MCF 10A (cell line): ENCODE results near the gene SSTR5. TPM values are rescaled to one million over a fixed set of nuclear protein-coding genes. Genes with fewer than 3 reads are reported as not detected.

Experiments
- BruUV-seq: library from RNA; stranded (reverse); fragments of 400-500 nt; replicated peaks from 2 replicates; lab custom pipeline; 2021; lab: Mats Ljungman, UMichigan
- CTCF ChIA-PET: fragments of 300-600 bp; sonication (Branson Sonifier 250); formaldehyde crosslinking; extraction: SDS; loops from one replicate; lab custom pipeline; 2021; ENCODE audit warnings: antibody characterized with exemption, inconsistent platforms; lab: Yijun Ruan, JAX
- POLR2A ChIA-PET: fragments of 300-600, 350-650 bp; sonication (Branson Sonifier 250); formaldehyde crosslinking; extraction: SDS; loops from one replicate; lab custom pipeline; 2020; ENCODE audit warnings: antibody characterized with exemption, inconsistent platforms; lab: Yijun Ruan, JAX
- DNase-seq: peaks from one replicate; pipeline ENCODE4 v3.0.0-alpha.2; 2018; ENCODE audit not compliant: unreplicated experiment
- H3K27ac Mint-ChIP-seq: one replicate; pipeline ENCODE4 v1.8.0; 2022; ENCODE audit warnings: mild to moderate bottlenecking, low read depth, mixed read lengths; ENCODE audit not compliant: unreplicated experiment
- H3K27me3 Mint-ChIP-seq: one replicate; pipeline ENCODE4 v1.8.0; 2022; ENCODE audit warnings: mixed read lengths; ENCODE audit not compliant: insufficient read depth, unreplicated experiment
- H3K36me3 Mint-ChIP-seq: one replicate; pipeline ENCODE4 v1.8.0; 2022; ENCODE audit warnings: mild to moderate bottlenecking, moderate library complexity, mixed read lengths; ENCODE audit not compliant: insufficient read depth, unreplicated experiment
- H3K4me1 Mint-ChIP-seq: one replicate; pipeline ENCODE4 v1.8.0; 2022; ENCODE audit warnings: mixed read lengths; ENCODE audit not compliant: insufficient read depth, unreplicated experiment
- H3K4me3 Mint-ChIP-seq: one replicate; pipeline ENCODE4 v1.8.0; 2022; ENCODE audit warnings: mild to moderate bottlenecking, moderate library complexity, mixed read lengths; ENCODE audit not compliant: unreplicated experiment
- H3K9me3 Mint-ChIP-seq: one replicate; pipeline ENCODE4 v1.8.0; 2022; ENCODE audit warnings: mixed read lengths; ENCODE audit not compliant: unreplicated experiment
- intact Hi-C: fragments of 100-400 bp; cut with micrococcal nuclease; formaldehyde crosslinking; loops from 2 replicates; pipeline ENCODE4 v1.14.1; 2022
- total RNA-seq: library from RNA; stranded (reverse); gene quantifications from 2 replicates; pipeline ENCODE4 v1.2.3, GENCODE V29; 2022
- TF ChIP-seq, protein P1 (sequence below): fragments of 200-600 bp; IDR thresholded peaks from one replicate; pipeline ENCODE4 v1.8.0; 2022; ENCODE audit warnings: antibody characterized with exemption, mild to moderate bottlenecking; ENCODE audit not compliant: unreplicated experiment

Gene SSTR5
- total RNA-seq, 1 experiment from 2014 or later: not detected

DNA sequence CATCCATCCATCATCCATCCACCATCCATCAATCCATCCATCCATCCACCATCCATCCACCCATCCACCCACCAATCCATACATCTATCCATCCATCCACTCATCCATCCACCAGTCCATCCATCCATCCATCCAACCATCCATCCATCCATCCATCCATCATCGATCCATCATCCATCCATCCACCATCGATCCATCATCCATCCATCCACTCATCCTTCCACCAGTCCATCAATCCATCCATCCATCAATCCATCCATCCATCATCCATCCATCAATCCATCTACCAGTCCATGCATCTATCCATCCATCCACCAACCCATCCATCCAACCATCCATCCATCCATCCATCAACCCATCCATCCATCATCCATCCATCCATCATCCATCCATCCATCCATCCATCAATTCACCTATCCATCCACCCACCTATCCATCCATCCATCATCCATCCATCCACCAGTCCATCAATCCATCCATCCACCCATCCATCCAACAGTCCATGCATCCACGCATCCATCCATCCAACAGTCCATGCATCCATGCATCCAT is 39.3 kb upstream of the SSTR5 start:
- H3K27me3 Mint-ChIP-seq: no peaks in the 10 kb centered on the region
- CTCF ChIA-PET: no interaction called here
- H3K4me1 Mint-ChIP-seq: no peaks in the 10 kb centered on the region
- H3K27ac Mint-ChIP-seq: no peak overlapping the region
- H3K9me3 Mint-ChIP-seq: no peaks in the 10 kb centered on the region
- no TSS peak for BruUV-seq
- DNase-seq: no peak
- POLR2A ChIA-PET: no interaction called here
- H3K4me3 Mint-ChIP-seq: no peak overlapping the region
- TF ChIP-seq, protein P1, sequence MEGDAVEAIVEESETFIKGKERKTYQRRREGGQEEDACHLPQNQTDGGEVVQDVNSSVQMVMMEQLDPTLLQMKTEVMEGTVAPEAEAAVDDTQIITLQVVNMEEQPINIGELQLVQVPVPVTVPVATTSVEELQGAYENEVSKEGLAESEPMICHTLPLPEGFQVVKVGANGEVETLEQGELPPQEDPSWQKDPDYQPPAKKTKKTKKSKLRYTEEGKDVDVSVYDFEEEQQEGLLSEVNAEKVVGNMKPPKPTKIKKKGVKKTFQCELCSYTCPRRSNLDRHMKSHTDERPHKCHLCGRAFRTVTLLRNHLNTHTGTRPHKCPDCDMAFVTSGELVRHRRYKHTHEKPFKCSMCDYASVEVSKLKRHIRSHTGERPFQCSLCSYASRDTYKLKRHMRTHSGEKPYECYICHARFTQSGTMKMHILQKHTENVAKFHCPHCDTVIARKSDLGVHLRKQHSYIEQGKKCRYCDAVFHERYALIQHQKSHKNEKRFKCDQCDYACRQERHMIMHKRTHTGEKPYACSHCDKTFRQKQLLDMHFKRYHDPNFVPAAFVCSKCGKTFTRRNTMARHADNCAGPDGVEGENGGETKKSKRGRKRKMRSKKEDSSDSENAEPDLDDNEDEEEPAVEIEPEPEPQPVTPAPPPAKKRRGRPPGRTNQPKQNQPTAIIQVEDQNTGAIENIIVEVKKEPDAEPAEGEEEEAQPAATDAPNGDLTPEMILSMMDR: no peak
- intact Hi-C loops: no loop called here
- H3K36me3 Mint-ChIP-seq: no peaks in the 10 kb centered on the region

DNA sequence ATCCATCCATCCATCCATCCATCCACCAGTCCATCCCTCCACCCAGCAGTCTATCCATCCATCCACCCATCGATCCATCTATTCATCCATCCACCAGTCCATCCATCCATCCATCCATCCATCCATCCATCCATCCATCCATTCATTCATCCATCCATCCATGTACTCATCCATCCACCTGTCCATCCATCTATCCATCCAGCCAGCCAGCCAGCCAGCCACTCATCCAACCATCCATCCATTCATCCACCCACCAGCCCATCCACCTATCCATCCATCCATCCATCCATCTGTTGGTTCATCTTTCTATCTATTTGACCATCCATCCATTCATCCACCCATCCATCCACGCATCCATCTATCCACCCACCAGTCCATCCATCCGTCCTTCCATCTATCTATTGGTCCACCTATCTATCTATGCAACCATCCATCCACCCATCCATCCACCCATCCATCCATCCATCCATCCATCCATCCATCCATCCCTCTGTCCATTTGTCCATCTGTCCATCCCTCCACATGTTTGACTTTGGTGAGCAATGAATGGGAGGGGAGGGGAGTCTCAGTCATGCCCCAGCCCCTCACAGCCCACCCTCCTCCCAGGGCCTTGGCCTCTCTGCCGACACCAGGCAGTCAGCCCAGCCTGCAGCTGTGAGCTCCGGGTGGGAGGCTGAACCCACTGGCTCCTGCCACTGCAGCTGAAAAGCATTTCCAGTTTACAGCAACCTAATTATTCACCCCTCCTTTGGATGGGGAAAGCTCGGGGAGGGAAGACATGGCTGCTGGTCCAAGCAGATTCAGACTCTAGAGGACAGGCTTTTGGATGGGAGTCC is 38.1 kb upstream of the SSTR5 start:
- H3K36me3 Mint-ChIP-seq: no peaks in the 10 kb centered on the region
- H3K4me1 Mint-ChIP-seq: no peaks in the 10 kb centered on the region
- no peaks in the 10 kb centered on the region for H3K9me3 Mint-ChIP-seq
- no peak overlapping the region for H3K4me3 Mint-ChIP-seq
- no peak for DNase-seq
- CTCF ChIA-PET: no interaction called here
- no peak overlapping the region for H3K27ac Mint-ChIP-seq
- TF ChIP-seq, protein P1: no peak
- intact Hi-C loops: no loop called here
- no peaks in the 10 kb centered on the region for H3K27me3 Mint-ChIP-seq
- POLR2A ChIA-PET: no interaction called here
- no TSS peak for BruUV-seq

DNA sequence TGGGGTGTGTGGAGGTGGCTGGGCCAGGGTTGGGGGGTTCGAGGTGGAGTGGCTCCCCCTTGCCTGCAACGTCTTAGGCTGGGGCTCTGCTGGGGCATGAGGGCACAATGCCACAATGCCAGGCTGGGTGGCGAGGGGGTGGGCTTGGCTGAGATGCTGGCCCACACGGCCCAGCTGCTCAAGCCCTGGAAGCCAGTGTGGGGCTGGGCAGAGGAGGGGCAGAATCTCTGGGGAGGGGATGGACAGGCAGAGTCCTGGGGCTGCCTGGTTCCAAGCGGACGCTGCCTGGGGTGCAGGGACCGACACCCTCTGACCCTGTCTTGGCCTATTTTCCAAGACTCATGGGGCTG is 37.5 kb upstream of the SSTR5 start:
- no peak for DNase-seq
- Mint-ChIP-seq H3K36me3 (no peaks in the 10 kb centered on the region), H3K27ac (no peak overlapping the region), H3K4me3 (no peak overlapping the region), H3K9me3 (no peaks in the 10 kb centered on the region), H3K4me1 (no peaks in the 10 kb centered on the region), H3K27me3 (no peaks in the 10 kb centered on the region)
- intact Hi-C loops: no loop called here
- no TSS peak for BruUV-seq
- CTCF ChIA-PET: no interaction called here
- TF ChIP-seq, protein P1: no peak
- POLR2A ChIA-PET: no interaction called here

DNA sequence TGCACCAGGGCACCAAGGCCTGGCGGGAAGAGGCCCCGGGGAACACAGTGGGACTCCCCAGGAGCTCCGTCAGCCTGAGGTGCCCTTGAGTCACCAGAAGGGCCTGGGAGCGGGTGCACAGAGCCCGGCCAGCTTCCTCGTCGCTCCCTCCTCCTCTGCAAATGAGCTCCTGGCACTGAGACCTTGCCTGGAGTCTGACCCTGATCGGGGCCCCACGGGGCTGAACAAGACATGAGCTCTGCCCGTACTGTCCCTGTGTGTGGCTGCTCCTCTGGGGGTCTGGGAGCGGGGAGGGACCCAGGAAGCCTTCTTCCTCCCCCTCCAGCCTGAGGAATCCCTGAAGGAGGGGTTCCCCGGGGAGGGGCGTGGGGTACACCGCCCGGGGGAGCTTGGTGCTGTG is 36.4 kb upstream of the SSTR5 start:
- Mint-ChIP-seq H3K36me3 (no peaks in the 10 kb centered on the region), H3K27ac (no peak overlapping the region), H3K4me1 (no peaks in the 10 kb centered on the region), H3K27me3 (no peaks in the 10 kb centered on the region), H3K4me3 (no peak overlapping the region), H3K9me3 (no peaks in the 10 kb centered on the region)
- TF ChIP-seq, protein P1: no peak
- intact Hi-C loops: no loop called here
- DNase-seq: no peak
- CTCF ChIA-PET: interaction anchor here (0.7 kb wide), 2 partner anchors 138 to 306 kb away, joined by 3 read pairs; no protein-coding TSS in a partner anchor
- no TSS peak for BruUV-seq
- POLR2A ChIA-PET: interaction anchor here (0.6 kb wide), 1 partner anchor 176 kb away, joined by 3 read pairs; no protein-coding TSS in a partner anchor
